ENCODE measurements around the gene BMPR1A.
"Not testable (repeated sequence)": the region's sequence is repeated elsewhere in the genome, so short reads cannot be mapped to it uniquely, and the experiment has no call there.

BMPR1A gene

GRCh38 chr10:86853582-86853981 is 97.2 kb downstream of the BMPR1A start:
- not testable (repeated sequence) for DNase-seq

- DNase-seq = no peak
These were observed 99.1 kb downstream of the BMPR1A start for GRCh38 chr10:86855513-86855912.

GRCh38 chr10:86856156-86856555 is 99.7 kb downstream of the BMPR1A start:
- no peak for DNase-seq

GRCh38 chr10:86857128-86857721 is 100.8 kb downstream of the BMPR1A start:
- no peak for DNase-seq

GRCh38 chr10:86858011-86858410 is 101.6 kb downstream of the BMPR1A start:
- DNase-seq = no peak

GRCh38 chr10:86861351-86861750 is 104.9 kb downstream of the BMPR1A start:
- no peak for DNase-seq

GRCh38 chr10:86862373-86862772 is 106.0 kb downstream of the BMPR1A start:
- no peak for DNase-seq

- DNase-seq = no peak
These were observed 106.5 kb downstream of the BMPR1A start for GRCh38 chr10:86862786-86863483.

GRCh38 chr10:86863484-86863842 is 107.0 kb downstream of the BMPR1A start:
- DNase-seq = no peak

GRCh38 chr10:86865011-86865811 is 108.8 kb downstream of the BMPR1A start:
- not testable (repeated sequence) for DNase-seq

- no peak for DNase-seq
These were observed 110.7 kb downstream of the BMPR1A start for GRCh38 chr10:86867149-86867548.

- no peak for DNase-seq
These were observed 111.9 kb downstream of the BMPR1A start for GRCh38 chr10:86868353-86868752.

- peak; percentile 5 for DNase-seq
These were observed 114.3 kb downstream of the BMPR1A start for GRCh38 chr10:86870679-86871078.

- no peak for DNase-seq
These were observed 115.3 kb downstream of the BMPR1A start for GRCh38 chr10:86871563-86872183.

GRCh38 chr10:86872757-86873156 is 116.3 kb downstream of the BMPR1A start:
- DNase-seq = no peak

GRCh38 chr10:86876748-86877147 is 120.3 kb downstream of the BMPR1A start:
- DNase-seq = no peak

- no peak for DNase-seq
These were observed 122.7 kb downstream of the BMPR1A start for GRCh38 chr10:86878983-86879713.

GRCh38 chr10:86880971-86881370 is 124.6 kb downstream of the BMPR1A start:
- DNase-seq = no peak

GRCh38 chr10:86888585-86889381 is 132.4 kb downstream of the BMPR1A start:
- no peak for DNase-seq

GRCh38 chr10:86889997-86890396 is 133.6 kb downstream of the BMPR1A start:
- DNase-seq = no peak

GRCh38 chr10:86898511-86898910 is 142.1 kb downstream of the BMPR1A start:
- no peak for DNase-seq

- DNase-seq = no peak
These were observed 142.7 kb downstream of the BMPR1A start for GRCh38 chr10:86899132-86899531.

All from NCI-H1436 (cell line).